ENCODE data around the gene GHDC. TPM values are rescaled to one million over a fixed set of nuclear protein-coding genes. Genes with fewer than 3 reads are reported as not detected.
"Not testable (repeated sequence)": the region's sequence is repeated elsewhere in the genome, so short reads cannot be mapped to it uniquely, and the experiment has no call there.

GHDC gene
- total RNA-seq, 1 donor from 2014 or later = 8.4 TPM

GRCh38 chr17:42225646-42226045, 31.4 kb upstream of the GHDC start:
- peaks cover 23% of the 10 kb centered on the region for H3K4me1 ChIP-seq
- peaks cover 33% of the 10 kb centered on the region for H3K36me3 ChIP-seq
- intact Hi-C loops (cut with micrococcal nuclease) = no loop called here

GRCh38 chr17:42224651-42225050, 30.4 kb upstream of the GHDC start:
- peaks cover 38% of the 10 kb centered on the region for H3K36me3 ChIP-seq
- TF ChIP-seq CTCF (IDR thresholded peaks at IDR 0.05; ENCODE audit: borderline replicate concordance) = no peak
- intact Hi-C loops (cut with micrococcal nuclease) = no loop called here

More at GRCh38 chr17:42225646-42226045, 31.4 kb upstream of the GHDC start:
- H3K9me3 ChIP-seq (replicated peaks) = no peaks in the 10 kb centered on the region
- H3K27ac ChIP-seq (replicated peaks) = no peak overlapping the region
- H3K4me3 ChIP-seq = no peak overlapping the region
- DNase-seq = no peak
- H3K27me3 ChIP-seq (ENCODE audit: low read depth) = no peaks in the 10 kb centered on the region
- no peak for TF ChIP-seq CTCF (IDR thresholded peaks at IDR 0.05; ENCODE audit: borderline replicate concordance)

GRCh38 chr17:42221886-42222745, 27.8 kb upstream of the GHDC start:
- no peak overlapping the region for H3K4me3 ChIP-seq
- TF ChIP-seq CTCF (IDR thresholded peaks at IDR 0.05; ENCODE audit: borderline replicate concordance) = peak; percentile 52
- DNase-seq = peak; percentile 36
- no peak overlapping the region for H3K27ac ChIP-seq (replicated peaks)
- no peaks in the 10 kb centered on the region for H3K27me3 ChIP-seq (ENCODE audit: low read depth)
- intact Hi-C loops (cut with micrococcal nuclease) = no loop called here
- peaks cover 59% of the 10 kb centered on the region for H3K36me3 ChIP-seq
- H3K4me1 ChIP-seq = peaks cover 4% of the 10 kb centered on the region
- H3K9me3 ChIP-seq (replicated peaks) = no peaks in the 10 kb centered on the region

More at GRCh38 chr17:42224651-42225050, 30.4 kb upstream of the GHDC start:
- peaks cover 23% of the 10 kb centered on the region for H3K4me1 ChIP-seq
- no peaks in the 10 kb centered on the region for H3K9me3 ChIP-seq (replicated peaks)
- no peak overlapping the region for H3K4me3 ChIP-seq
- DNase-seq = no peak
- H3K27ac ChIP-seq (replicated peaks) = no peak overlapping the region
- no peaks in the 10 kb centered on the region for H3K27me3 ChIP-seq (ENCODE audit: low read depth)

DNA sequence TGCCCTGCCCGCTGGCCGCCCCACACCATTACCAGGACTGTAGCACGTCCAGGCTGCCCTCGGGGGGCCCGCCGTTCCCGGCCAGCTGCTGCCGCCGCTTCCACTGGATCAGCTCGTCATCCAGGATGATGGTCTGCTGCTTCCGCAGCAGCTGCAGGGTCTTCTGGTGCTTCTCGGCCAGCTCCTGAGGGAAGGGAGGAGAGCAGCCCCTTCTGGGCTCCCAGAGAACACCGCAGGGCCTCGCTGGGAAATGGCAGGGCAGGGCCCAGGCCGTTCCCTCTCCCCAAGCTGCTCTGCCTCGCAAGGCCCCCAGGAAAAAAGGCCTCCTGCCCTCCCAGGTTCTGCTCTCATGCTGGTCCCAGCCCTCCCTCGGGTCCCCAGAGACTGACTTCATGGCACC, 25.0 kb upstream of the GHDC start:
- intact Hi-C loops (cut with micrococcal nuclease); H3K9me3 ChIP-seq (replicated peaks); H3K27me3 ChIP-seq (ENCODE audit: low read depth); H3K4me3 ChIP-seq; H3K27ac ChIP-seq (replicated peaks); H3K4me1 ChIP-seq; DNase-seq: not testable (repeated sequence)
- peaks cover 80% of the 10 kb centered on the region for H3K36me3 ChIP-seq

GRCh38 chr17:42214156-42214555, 19.9 kb upstream of the GHDC start:
- Histone ChIP-seq H3K4me1 (peaks cover 5% of the 10 kb centered on the region), H3K27me3 (ENCODE audit: low read depth) (no peaks in the 10 kb centered on the region), H3K9me3 (replicated peaks) (no peaks in the 10 kb centered on the region), H3K27ac (replicated peaks) (peak overlapping the region; percentile 2), H3K4me3 (no peak overlapping the region), H3K36me3 (peaks cover 93% of the 10 kb centered on the region)
- intact Hi-C loops (cut with micrococcal nuclease) = no loop called here
- no peak for DNase-seq
- no peak for TF ChIP-seq CTCF (IDR thresholded peaks at IDR 0.05; ENCODE audit: borderline replicate concordance)

GRCh38 chr17:42212382-42212781, 18.1 kb upstream of the GHDC start:
- DNase-seq = no peak
- Histone ChIP-seq H3K36me3 (peaks cover 94% of the 10 kb centered on the region), H3K27ac (replicated peaks) (peak overlapping the region; percentile 72), H3K4me3 (no peak overlapping the region), H3K9me3 (replicated peaks) (no peaks in the 10 kb centered on the region), H3K27me3 (ENCODE audit: low read depth) (no peaks in the 10 kb centered on the region), H3K4me1 (peaks cover 5% of the 10 kb centered on the region)
- no peak for TF ChIP-seq CTCF (IDR thresholded peaks at IDR 0.05; ENCODE audit: borderline replicate concordance)
- intact Hi-C loops (cut with micrococcal nuclease) = no loop called here

DNA sequence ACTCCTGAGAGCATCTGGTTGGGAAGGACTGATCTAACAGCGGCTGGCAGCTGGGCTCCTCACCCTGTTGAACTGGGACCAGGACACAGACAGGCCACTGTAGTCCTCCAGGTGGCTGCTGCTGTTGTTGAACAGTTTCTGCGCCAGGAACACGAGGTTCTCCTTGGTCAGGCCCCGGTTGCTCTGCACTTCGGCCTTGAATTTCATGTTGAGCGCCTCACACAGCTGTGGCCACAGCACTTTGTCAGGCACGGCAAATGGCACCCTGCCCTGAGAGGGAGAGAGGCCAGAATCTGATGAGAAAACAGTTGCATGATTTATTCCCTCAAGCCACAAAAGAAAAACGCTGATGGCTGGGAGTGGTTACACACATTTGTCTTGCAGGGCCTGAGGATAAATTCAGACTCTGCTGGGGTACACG, 17.6 kb upstream of the GHDC start:
- Histone ChIP-seq H3K36me3 (peaks cover 93% of the 10 kb centered on the region), H3K27ac (replicated peaks) (peak overlapping the region; percentile 72)
- H3K4me3 ChIP-seq = not testable (repeated sequence)

More for the DNA sequence above, 17.6 kb upstream of the GHDC start:
- H3K27me3 ChIP-seq (ENCODE audit: low read depth); H3K4me1 ChIP-seq; intact Hi-C loops (cut with micrococcal nuclease); H3K9me3 ChIP-seq (replicated peaks): not testable (repeated sequence)
- DNase-seq = peak; percentile 85
